ENCODE measurements around the gene OPCML.
A peak's percentile ranks its signal among the peaks of the same experiment; 100 is the strongest.
"Not testable (repeated sequence)": the region's sequence is repeated elsewhere in the genome, so short reads cannot be mapped to it uniquely, and the experiment has no call there.

OPCML gene

DNA sequence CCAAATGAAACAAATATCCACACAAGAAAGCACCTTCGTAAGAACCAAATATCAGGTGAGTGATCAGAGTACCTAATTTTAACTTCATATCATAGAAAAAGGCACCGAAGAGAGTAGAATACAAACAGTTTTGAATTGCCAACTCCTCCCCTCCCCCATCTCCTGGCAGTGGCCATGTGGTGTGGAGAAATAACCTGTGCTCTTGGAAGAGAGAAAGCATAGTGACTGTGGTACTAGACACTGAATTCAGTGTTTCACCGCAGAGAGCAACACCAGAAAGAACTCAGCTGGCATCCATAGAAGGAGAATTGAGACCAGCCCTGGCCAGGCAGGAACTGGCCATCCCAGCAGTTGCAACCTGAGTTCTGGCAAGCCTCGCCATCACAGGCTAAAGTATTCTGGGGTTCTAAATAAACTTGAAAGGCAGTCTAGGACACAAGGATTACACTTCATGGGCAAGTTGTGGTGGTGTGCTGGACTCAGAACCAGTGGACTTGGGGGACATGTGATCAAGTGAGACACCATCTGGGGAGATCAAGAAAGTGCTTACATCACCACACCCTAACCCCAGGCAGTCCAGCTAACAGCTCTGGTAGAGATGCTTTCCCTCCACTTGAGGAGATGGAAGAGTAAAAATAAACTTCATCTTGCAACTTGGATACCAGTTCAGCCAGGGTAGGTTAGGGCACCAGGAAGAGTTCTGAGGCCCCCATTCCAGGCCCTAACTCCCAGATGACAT is 1158.7 kb downstream of the OPCML start:
- no peaks in the 10 kb centered on the region for H4K20me1 ChIP-seq (ENCODE audit: insufficient read depth, low read length)
- H2AFZ ChIP-seq (ENCODE audit: low read length), result no peak overlapping the region
- H3F3A ChIP-seq (ENCODE audit: insufficient read depth, low read length), result no peaks in the 10 kb centered on the region
- peak; percentile 6 for DNase-seq
- no peaks in the 10 kb centered on the region for H3K27me3 ChIP-seq (replicated peaks; ENCODE audit: insufficient read depth, low read length)
- no peaks in the 10 kb centered on the region for H3K9me2 ChIP-seq (replicated peaks; ENCODE audit: insufficient read depth, low read length)
- no peaks in the 10 kb centered on the region for H3K36me3 ChIP-seq (replicated peaks; ENCODE audit: insufficient read depth, low read length)
- no peak overlapping the region for H3K4me3 ChIP-seq (ENCODE audit: low read length)
- H3K9me3 ChIP-seq (replicated peaks; ENCODE audit: insufficient read depth, low read length), result no peaks in the 10 kb centered on the region
- H3K79me2 ChIP-seq (ENCODE audit: low read length), result no peaks in the 10 kb centered on the region
- no peak overlapping the region for H3K9ac ChIP-seq (ENCODE audit: low read length)
- TF ChIP-seq, protein P1, sequence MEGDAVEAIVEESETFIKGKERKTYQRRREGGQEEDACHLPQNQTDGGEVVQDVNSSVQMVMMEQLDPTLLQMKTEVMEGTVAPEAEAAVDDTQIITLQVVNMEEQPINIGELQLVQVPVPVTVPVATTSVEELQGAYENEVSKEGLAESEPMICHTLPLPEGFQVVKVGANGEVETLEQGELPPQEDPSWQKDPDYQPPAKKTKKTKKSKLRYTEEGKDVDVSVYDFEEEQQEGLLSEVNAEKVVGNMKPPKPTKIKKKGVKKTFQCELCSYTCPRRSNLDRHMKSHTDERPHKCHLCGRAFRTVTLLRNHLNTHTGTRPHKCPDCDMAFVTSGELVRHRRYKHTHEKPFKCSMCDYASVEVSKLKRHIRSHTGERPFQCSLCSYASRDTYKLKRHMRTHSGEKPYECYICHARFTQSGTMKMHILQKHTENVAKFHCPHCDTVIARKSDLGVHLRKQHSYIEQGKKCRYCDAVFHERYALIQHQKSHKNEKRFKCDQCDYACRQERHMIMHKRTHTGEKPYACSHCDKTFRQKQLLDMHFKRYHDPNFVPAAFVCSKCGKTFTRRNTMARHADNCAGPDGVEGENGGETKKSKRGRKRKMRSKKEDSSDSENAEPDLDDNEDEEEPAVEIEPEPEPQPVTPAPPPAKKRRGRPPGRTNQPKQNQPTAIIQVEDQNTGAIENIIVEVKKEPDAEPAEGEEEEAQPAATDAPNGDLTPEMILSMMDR (IDR thresholded peaks at IDR 0.05; ENCODE audit: low read length), result no peak
- no peak for TF ChIP-seq EZH2 (optimal IDR thresholded peaks at IDR 0.05; ENCODE audit: low read depth, low read length)
- TF ChIP-seq EZH2phosphoT487 (IDR thresholded peaks at IDR 0.05; ENCODE audit: low read length), result no peak
- H3K27ac ChIP-seq (ENCODE audit: low read length), result no peak overlapping the region
- H3K4me2 ChIP-seq (ENCODE audit: low read depth, low read length), result no peak overlapping the region
- peaks cover 9% of the 10 kb centered on the region for H3K4me1 ChIP-seq (ENCODE audit: low read length)

DNA sequence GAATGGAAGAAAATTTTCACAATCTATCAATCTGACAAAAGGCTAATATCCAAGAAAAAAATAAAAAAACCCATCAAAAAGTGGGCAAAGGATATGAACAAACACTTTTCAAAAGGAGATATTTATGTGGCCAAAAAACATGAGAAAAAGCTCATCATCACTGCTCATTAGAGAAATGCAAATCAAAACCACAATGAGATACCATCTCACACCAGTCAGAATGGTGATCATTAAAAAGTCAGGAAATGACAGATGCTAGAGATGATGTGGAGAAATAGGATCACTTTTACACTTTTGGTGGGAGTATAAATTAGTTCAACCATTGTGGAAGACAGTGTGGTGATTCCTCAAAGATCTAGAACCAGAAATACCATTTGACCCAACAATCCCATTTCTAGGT is 1162.2 kb downstream of the OPCML start:
- H3K9me2 ChIP-seq (replicated peaks; ENCODE audit: insufficient read depth, low read length); H4K20me1 ChIP-seq (ENCODE audit: insufficient read depth, low read length); H3K4me1 ChIP-seq (ENCODE audit: low read length); H3K4me3 ChIP-seq (ENCODE audit: low read length); H3K9me3 ChIP-seq (replicated peaks; ENCODE audit: insufficient read depth, low read length); H3K4me2 ChIP-seq (ENCODE audit: low read depth, low read length); H3F3A ChIP-seq (ENCODE audit: insufficient read depth, low read length); H3K79me2 ChIP-seq (ENCODE audit: low read length); H3K27me3 ChIP-seq (replicated peaks; ENCODE audit: insufficient read depth, low read length); H3K9ac ChIP-seq (ENCODE audit: low read length); H2AFZ ChIP-seq (ENCODE audit: low read length); H3K36me3 ChIP-seq (replicated peaks; ENCODE audit: insufficient read depth, low read length); H3K27ac ChIP-seq (ENCODE audit: low read length): not testable (repeated sequence)
- DNase-seq, result peak; percentile 2

DNA sequence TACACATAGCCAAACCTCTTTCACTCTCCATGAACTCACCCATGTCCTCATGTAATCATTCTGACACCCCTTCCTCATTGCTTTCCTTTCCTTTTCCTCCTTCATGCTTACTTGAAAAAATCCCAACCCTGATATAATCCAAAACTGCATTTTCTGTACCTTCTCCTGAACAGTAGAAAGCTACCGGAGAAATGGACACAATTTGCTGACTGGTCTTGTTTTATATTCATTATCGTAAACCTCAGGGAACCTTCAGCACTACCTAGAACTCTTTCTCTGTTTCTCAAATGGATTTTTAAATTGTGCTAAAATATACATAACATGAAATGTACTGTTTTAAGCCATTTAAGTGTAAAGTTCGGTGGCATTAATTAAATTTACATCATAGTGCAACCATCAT is 1165.0 kb downstream of the OPCML start:
- Histone ChIP-seq H3K9me2 (replicated peaks; ENCODE audit: insufficient read depth, low read length) (no peaks in the 10 kb centered on the region), H3K4me1 (ENCODE audit: low read length) (peaks cover 5% of the 10 kb centered on the region; the same call in 1 of the 2 replicates), H3K27me3 (replicated peaks; ENCODE audit: insufficient read depth, low read length) (no peaks in the 10 kb centered on the region), H3K9me3 (replicated peaks; ENCODE audit: insufficient read depth, low read length) (no peaks in the 10 kb centered on the region), H3K79me2 (ENCODE audit: low read length) (no peaks in the 10 kb centered on the region), H3K9ac (ENCODE audit: low read length) (no peak overlapping the region), H3K27ac (ENCODE audit: low read length) (no peak overlapping the region), H3K4me2 (ENCODE audit: low read depth, low read length) (no peak overlapping the region), H3K36me3 (replicated peaks; ENCODE audit: insufficient read depth, low read length) (no peaks in the 10 kb centered on the region), H3F3A (ENCODE audit: insufficient read depth, low read length) (no peaks in the 10 kb centered on the region), H3K4me3 (ENCODE audit: low read length) (no peak overlapping the region), H2AFZ (ENCODE audit: low read length) (no peak overlapping the region), H4K20me1 (ENCODE audit: insufficient read depth, low read length) (no peaks in the 10 kb centered on the region)
- TF ChIP-seq EZH2 (optimal IDR thresholded peaks at IDR 0.05; ENCODE audit: low read depth, low read length) (no peak), EZH2phosphoT487 (IDR thresholded peaks at IDR 0.05; ENCODE audit: low read length) (no peak)
- TF ChIP-seq, protein P1 (IDR thresholded peaks at IDR 0.05; ENCODE audit: low read length), result no peak
- no peak for DNase-seq

DNA sequence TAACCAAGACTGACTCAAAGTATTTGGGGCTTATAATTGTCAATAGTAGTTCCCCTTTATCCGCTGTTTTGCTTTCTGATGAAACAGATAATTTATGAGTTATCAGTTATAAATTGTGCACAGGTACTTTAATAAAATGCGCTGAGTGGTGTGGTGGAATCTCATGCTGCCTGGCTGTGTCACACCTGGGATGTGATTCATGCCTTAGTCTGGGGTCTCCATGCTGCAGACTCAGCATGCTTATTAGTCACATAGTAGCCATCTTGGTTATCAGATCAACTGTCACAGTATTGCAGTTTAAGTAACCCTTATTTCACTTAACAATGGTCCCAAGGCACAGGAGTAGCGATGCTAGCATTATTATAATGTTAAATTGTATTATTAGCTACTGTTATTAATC is 1166.7 kb downstream of the OPCML start:
- no peak for DNase-seq
- Histone ChIP-seq H3K4me1 (ENCODE audit: low read length) (peaks cover 7% of the 10 kb centered on the region), H3F3A (ENCODE audit: insufficient read depth, low read length) (peaks cover 4% of the 10 kb centered on the region), H3K9me3 (replicated peaks; ENCODE audit: insufficient read depth, low read length) (no peaks in the 10 kb centered on the region), H3K4me3 (ENCODE audit: low read length) (no peak overlapping the region), H3K36me3 (replicated peaks; ENCODE audit: insufficient read depth, low read length) (no peaks in the 10 kb centered on the region), H3K4me2 (ENCODE audit: low read depth, low read length) (no peak overlapping the region), H3K9me2 (replicated peaks; ENCODE audit: insufficient read depth, low read length) (no peaks in the 10 kb centered on the region), H3K27me3 (replicated peaks; ENCODE audit: insufficient read depth, low read length) (no peaks in the 10 kb centered on the region), H4K20me1 (ENCODE audit: insufficient read depth, low read length) (no peaks in the 10 kb centered on the region), H2AFZ (ENCODE audit: low read length) (no peak overlapping the region), H3K79me2 (ENCODE audit: low read length) (no peaks in the 10 kb centered on the region), H3K27ac (ENCODE audit: low read length) (no peak overlapping the region), H3K9ac (ENCODE audit: low read length) (no peak overlapping the region)
- TF ChIP-seq, protein P1 (IDR thresholded peaks at IDR 0.05; ENCODE audit: low read length), result no peak
- TF ChIP-seq EZH2 (optimal IDR thresholded peaks at IDR 0.05; ENCODE audit: low read depth, low read length), result no peak
- no peak for TF ChIP-seq EZH2phosphoT487 (IDR thresholded peaks at IDR 0.05; ENCODE audit: low read length)
